ENCODE data around the gene DCDC1.

GRCh38 chr11:30889143-30889794, 480.3 kb downstream of the DCDC1 start:
- TF ChIP-seq, protein P1, sequence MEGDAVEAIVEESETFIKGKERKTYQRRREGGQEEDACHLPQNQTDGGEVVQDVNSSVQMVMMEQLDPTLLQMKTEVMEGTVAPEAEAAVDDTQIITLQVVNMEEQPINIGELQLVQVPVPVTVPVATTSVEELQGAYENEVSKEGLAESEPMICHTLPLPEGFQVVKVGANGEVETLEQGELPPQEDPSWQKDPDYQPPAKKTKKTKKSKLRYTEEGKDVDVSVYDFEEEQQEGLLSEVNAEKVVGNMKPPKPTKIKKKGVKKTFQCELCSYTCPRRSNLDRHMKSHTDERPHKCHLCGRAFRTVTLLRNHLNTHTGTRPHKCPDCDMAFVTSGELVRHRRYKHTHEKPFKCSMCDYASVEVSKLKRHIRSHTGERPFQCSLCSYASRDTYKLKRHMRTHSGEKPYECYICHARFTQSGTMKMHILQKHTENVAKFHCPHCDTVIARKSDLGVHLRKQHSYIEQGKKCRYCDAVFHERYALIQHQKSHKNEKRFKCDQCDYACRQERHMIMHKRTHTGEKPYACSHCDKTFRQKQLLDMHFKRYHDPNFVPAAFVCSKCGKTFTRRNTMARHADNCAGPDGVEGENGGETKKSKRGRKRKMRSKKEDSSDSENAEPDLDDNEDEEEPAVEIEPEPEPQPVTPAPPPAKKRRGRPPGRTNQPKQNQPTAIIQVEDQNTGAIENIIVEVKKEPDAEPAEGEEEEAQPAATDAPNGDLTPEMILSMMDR (IDR thresholded peaks at IDR 0.05), result no peak
- TF ChIP-seq POLR2A (IDR thresholded peaks at IDR 0.05), result no peak

Measured in lower leg skin (tissue), 3 donors.